Measurements from ENCODE around the gene NPNT.

NPNT gene

DNA sequence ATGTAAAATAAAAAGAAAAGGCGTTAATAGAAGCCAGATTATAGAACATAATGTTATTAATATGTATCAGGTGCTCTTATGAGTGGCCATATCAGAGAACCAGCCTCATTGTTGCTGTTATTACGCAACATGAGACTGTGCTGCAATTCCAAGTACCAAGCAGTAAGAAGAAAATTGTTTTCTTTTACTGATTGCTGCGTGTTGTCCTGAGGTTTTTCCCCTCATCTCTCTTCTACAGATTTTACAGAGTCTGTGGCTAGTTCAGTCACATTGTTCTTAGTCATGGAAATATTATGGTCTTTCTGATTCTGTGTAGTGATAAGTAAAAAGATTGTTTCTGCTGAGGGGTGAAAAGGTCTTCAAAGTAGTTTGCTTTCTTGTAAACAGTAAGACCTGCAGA, 55.9 kb downstream of the NPNT start:
- no peaks in the 10 kb centered on the region for H3K36me3 ChIP-seq (ENCODE audit: insufficient read depth, low read length)
- H3K27me3 ChIP-seq (ENCODE audit: insufficient read depth, low read length): no peaks in the 10 kb centered on the region
- peaks cover 5% of the 10 kb centered on the region; the same call in 1 of the 2 replicates for H3K9me3 ChIP-seq (ENCODE audit: insufficient read depth, low read depth, low read length)
- H3K4me1 ChIP-seq (ENCODE audit: insufficient read depth, low read length): no peaks in the 10 kb centered on the region
- no peak overlapping the region for H3K27ac ChIP-seq (ENCODE audit: low read depth, low read length)
- WGBS: 65% methylated on average over 3 of the region's 3 CpGs
- H3K9ac ChIP-seq (ENCODE audit: low read depth, low read length): no peak overlapping the region
- no peak overlapping the region for H3K4me3 ChIP-seq (ENCODE audit: low read length)

DNA sequence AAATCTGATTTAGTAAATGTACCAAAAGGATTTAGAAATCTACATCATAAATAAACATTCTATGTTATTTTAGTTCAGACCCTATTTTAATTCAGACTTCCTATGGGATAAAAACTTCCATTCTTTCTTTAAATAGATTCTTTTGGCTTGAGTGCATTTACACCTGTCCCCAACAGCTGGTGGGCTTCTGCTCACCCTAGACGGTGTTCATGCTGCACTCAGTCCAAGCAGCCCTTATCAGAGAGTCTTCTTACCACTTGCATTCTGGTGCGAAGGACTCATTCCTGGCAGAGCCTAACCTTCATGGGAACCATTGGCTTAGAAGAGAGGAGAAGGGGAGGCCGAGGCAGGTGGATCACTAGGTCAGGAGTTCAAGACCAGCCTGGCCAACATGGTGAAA, 57.3 kb downstream of the NPNT start:
- H3K4me1 ChIP-seq (ENCODE audit: insufficient read depth, low read length): peaks cover 9% of the 10 kb centered on the region; the same call in 1 of the 2 replicates
- no peak overlapping the region for H3K4me3 ChIP-seq (ENCODE audit: low read length)
- H3K36me3 ChIP-seq (ENCODE audit: insufficient read depth, low read length): no peaks in the 10 kb centered on the region
- whole genome bisulfite sequencing: 89% methylated on average over 3 of the region's 3 CpGs
- H3K27me3 ChIP-seq (ENCODE audit: insufficient read depth, low read length): no peaks in the 10 kb centered on the region
- no peak overlapping the region for H3K27ac ChIP-seq (ENCODE audit: low read depth, low read length)
- no peak overlapping the region for H3K9ac ChIP-seq (ENCODE audit: low read depth, low read length)
- no peaks in the 10 kb centered on the region for H3K9me3 ChIP-seq (ENCODE audit: insufficient read depth, low read depth, low read length)

DNA sequence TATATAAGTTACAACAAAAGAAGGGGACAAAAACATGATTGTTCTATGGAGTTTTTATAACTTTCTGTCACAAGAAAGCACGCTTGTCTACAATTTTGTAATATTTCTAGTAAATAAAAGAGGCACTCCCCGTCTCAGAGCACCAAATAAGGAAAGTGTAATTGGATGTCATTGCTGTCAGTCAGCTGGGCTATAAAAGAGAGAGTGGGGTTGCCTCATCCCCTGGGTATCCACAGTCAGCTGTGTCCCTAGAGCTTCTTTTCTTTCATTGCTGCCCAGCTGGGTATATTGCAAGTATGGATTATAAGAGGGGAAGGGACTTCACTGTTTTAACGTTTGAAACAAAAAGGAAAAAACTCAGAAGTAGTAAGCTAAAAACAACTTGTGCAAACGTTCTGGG, 61.3 kb downstream of the NPNT start:
- WGBS: 81% methylated on average over 4 of the region's 4 CpGs
- H3K9ac ChIP-seq (ENCODE audit: low read depth, low read length): no peak overlapping the region
- no peaks in the 10 kb centered on the region for H3K9me3 ChIP-seq (ENCODE audit: insufficient read depth, low read depth, low read length)
- H3K36me3 ChIP-seq (ENCODE audit: insufficient read depth, low read length): no peaks in the 10 kb centered on the region
- H3K27me3 ChIP-seq (ENCODE audit: insufficient read depth, low read length): no peaks in the 10 kb centered on the region
- no peak overlapping the region for H3K4me3 ChIP-seq (ENCODE audit: low read length)
- H3K27ac ChIP-seq (ENCODE audit: low read depth, low read length): no peak overlapping the region
- peaks cover 9% of the 10 kb centered on the region; the same call in 1 of the 2 replicates for H3K4me1 ChIP-seq (ENCODE audit: insufficient read depth, low read length)

DNA sequence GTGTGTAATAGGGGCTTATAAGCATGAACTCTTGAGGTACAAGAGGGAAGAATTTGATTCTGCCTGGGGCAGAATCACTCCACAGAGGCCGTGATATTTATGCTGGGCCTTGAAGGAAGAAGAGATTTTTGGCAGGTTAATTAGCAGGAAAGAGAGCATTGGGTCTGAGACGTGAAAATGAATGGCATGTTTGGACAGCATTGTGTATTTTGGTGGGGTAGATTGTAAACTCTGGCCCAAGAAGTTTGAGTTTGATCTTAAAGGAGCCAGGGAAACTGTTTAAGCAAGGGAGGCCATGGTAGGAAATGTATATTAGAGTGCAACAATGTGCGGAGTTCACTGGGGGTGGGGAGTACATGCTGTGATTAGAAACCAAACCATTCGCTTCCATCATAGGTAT, 62.4 kb downstream of the NPNT start:
- WGBS: 85% methylated on average over 3 of the region's 4 CpGs

DNA sequence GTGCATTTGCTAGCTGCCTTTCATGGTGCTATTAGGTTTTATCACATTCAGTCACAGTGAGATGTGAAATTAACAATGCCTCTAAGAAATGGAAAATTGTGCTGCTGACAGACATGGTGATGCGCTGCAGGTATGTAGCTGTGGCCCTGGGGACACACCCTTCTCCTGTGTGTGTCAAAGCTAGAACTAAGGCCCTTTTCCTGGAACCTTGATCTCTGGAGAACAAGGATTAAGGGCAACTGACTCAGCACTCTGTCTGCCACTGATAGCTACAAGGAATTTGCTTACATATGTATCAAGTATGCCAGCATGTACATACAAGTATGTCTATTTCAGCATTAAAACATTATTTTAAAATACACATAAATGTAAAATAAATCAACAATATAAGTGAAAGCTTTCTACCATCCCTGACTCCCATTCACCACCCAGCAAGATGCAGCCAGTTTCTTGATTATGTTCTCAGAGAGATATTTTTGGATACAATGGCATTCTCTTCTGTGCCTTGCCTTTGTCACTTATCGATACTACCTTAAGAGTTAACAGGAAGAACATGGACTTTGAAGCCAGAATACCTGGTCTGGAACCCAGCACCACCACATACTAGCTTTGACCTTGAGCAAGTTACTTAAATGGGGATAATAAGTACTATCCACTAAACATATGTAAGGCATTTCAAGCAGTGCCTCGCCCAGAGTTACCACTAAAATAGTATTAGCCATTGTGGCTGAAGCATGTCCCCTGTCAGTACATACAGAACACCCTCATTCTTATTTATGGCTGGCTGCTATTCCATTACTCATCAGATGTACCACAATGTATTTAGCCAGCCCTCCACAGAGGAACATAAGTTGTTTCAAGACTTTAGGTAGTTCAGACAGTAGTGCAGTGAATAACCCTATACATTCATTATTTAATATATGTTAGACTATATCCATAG, 68.5 kb downstream of the NPNT start:
- Histone ChIP-seq H3K4me1 (ENCODE audit: insufficient read depth, low read length) (peaks cover 22% of the 10 kb centered on the region), H3K4me3 (ENCODE audit: low read length) (no peak overlapping the region), H3K36me3 (ENCODE audit: insufficient read depth, low read length) (no peaks in the 10 kb centered on the region), H3K27me3 (ENCODE audit: insufficient read depth, low read length) (no peaks in the 10 kb centered on the region), H3K9me3 (ENCODE audit: insufficient read depth, low read depth, low read length) (no peaks in the 10 kb centered on the region), H3K27ac (ENCODE audit: low read depth, low read length) (no peak overlapping the region), H3K9ac (ENCODE audit: low read depth, low read length) (no peak overlapping the region)
- WGBS: 95% methylated on average over 3 of the region's 3 CpGs

More for the DNA sequence above, 62.4 kb downstream of the NPNT start:
- H3K4me3 ChIP-seq (ENCODE audit: low read length): no peak overlapping the region
- H3K36me3 ChIP-seq (ENCODE audit: insufficient read depth, low read length): no peaks in the 10 kb centered on the region
- no peaks in the 10 kb centered on the region for H3K9me3 ChIP-seq (ENCODE audit: insufficient read depth, low read depth, low read length)
- H3K27ac ChIP-seq (ENCODE audit: low read depth, low read length): no peak overlapping the region
- H3K4me1 ChIP-seq (ENCODE audit: insufficient read depth, low read length): peaks cover 9% of the 10 kb centered on the region; the same call in 1 of the 2 replicates
- H3K9ac ChIP-seq (ENCODE audit: low read depth, low read length): no peak overlapping the region
- no peaks in the 10 kb centered on the region for H3K27me3 ChIP-seq (ENCODE audit: insufficient read depth, low read length)

DNA sequence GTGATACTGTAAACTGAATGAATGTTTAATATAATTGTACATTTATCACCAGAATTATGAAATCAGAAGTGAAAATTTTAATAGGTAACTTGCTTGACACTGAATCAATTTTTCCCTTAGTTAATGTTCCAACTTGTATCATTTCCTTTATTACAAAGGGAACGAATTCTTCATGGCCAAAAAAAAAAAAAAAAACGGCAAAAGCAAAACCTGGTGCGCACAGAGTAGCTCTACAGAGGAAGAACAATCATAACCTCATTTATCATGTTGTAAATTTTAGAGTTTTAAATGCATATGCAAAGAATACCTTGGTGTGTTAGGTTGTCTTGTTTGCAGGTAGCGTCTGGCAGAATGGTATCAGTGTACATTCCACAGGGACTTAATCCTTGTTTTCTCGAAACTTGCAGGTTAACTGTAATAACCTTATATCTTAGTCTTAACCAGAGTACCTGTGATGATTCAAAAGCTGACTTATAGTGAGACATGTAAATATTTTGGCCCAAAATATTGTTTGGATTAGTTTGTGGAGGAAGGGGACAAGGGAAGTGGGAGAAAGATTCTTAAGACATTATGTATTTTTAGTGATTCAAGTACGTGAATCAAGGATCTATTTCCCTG, 70.0 kb downstream of the NPNT start:
- Histone ChIP-seq H3K27ac (ENCODE audit: low read depth, low read length) (no peak overlapping the region), H3K4me3 (ENCODE audit: low read length) (no peak overlapping the region), H3K9me3 (ENCODE audit: insufficient read depth, low read depth, low read length) (no peaks in the 10 kb centered on the region), H3K36me3 (ENCODE audit: insufficient read depth, low read length) (no peaks in the 10 kb centered on the region), H3K4me1 (ENCODE audit: insufficient read depth, low read length) (peaks cover 22% of the 10 kb centered on the region), H3K27me3 (ENCODE audit: insufficient read depth, low read length) (no peaks in the 10 kb centered on the region), H3K9ac (ENCODE audit: low read depth, low read length) (no peak overlapping the region)
- 96% methylated on average over 5 of the region's 6 CpGs for WGBS

DNA sequence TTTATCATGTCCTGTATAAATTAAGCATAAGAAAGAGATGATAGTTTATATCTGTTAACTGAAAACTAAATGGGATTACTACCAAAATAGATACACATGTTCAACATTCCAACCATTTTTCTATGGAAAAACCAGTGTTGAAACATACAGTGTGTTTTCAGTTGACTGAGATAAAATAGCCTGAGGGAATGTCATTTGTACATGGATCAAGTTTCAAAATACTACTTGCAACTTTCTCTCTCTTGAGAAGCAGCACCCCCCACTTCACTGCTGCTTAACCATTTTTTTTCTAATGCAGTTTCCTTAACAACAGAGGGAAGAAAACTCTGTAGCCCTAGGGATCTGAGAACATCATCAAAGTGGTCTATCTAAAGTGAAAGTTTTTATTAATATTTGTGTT, 70.8 kb downstream of the NPNT start:
- Histone ChIP-seq H3K36me3 (ENCODE audit: insufficient read depth, low read length) (no peaks in the 10 kb centered on the region), H3K9ac (ENCODE audit: low read depth, low read length) (no peak overlapping the region), H3K9me3 (ENCODE audit: insufficient read depth, low read depth, low read length) (no peaks in the 10 kb centered on the region), H3K4me3 (ENCODE audit: low read length) (no peak overlapping the region), H3K27ac (ENCODE audit: low read depth, low read length) (no peak overlapping the region), H3K4me1 (ENCODE audit: insufficient read depth, low read length) (peaks cover 22% of the 10 kb centered on the region), H3K27me3 (ENCODE audit: insufficient read depth, low read length) (no peaks in the 10 kb centered on the region)

DNA sequence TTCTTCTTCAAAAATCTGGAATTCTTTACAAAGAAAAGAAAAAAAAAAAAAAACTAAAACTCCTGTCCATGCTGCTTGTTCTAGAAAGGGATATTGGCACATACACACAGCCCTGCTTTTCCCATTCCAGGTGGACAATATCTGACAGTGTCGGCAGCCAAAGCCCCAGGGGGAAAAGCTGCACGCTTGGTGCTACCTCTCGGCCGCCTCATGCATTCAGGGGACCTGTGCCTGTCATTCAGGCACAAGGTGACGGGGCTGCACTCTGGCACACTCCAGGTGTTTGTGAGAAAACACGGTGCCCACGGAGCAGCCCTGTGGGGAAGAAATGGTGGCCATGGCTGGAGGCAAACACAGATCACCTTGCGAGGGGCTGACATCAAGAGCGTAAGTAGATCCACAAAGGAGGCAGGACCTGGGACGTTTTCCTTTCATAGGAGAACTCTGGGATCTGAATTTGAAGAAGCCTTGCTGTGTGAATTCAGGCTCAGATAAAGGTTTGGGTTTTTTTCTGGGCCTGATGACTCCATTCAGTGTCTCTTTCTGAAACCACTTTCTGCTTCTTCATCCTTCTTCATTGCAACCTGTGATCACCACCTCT, 71.9 kb downstream of the NPNT start:
- 73% methylated on average over 10 of the region's 10 CpGs for WGBS
- no peak overlapping the region for H3K27ac ChIP-seq (ENCODE audit: low read depth, low read length)
- H3K27me3 ChIP-seq (ENCODE audit: insufficient read depth, low read length): no peaks in the 10 kb centered on the region
- peaks cover 23% of the 10 kb centered on the region for H3K4me1 ChIP-seq (ENCODE audit: insufficient read depth, low read length)
- no peak overlapping the region for H3K9ac ChIP-seq (ENCODE audit: low read depth, low read length)
- H3K9me3 ChIP-seq (ENCODE audit: insufficient read depth, low read depth, low read length): no peaks in the 10 kb centered on the region
- H3K4me3 ChIP-seq (ENCODE audit: low read length): no peak overlapping the region
- H3K36me3 ChIP-seq (ENCODE audit: insufficient read depth, low read length): no peaks in the 10 kb centered on the region

DNA sequence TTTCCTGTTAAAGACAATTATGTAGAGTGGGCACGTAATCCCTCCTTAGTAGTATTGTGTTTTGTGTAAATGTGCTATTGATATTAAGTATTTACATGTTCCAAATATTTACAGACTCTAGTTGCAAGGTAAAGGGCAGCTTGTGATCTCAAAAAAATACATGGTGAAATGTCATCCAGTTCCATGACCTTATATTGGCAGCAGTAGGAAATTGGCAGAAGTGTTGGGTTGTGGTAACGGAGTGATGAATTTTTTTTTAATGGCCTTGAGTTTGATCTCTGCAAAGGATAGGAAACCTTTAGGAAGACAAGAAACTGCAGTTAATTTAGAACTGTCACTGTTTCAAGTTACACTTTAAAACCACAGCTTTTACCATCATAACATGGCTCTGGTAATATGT, 74.3 kb downstream of the NPNT start:
- WGBS: 97% methylated on average over 1 of the region's 2 CpGs
- Histone ChIP-seq H3K9me3 (ENCODE audit: insufficient read depth, low read depth, low read length) (no peaks in the 10 kb centered on the region), H3K36me3 (ENCODE audit: insufficient read depth, low read length) (no peaks in the 10 kb centered on the region), H3K27me3 (ENCODE audit: insufficient read depth, low read length) (no peaks in the 10 kb centered on the region), H3K9ac (ENCODE audit: low read depth, low read length) (no peak overlapping the region), H3K4me1 (ENCODE audit: insufficient read depth, low read length) (peaks cover 41% of the 10 kb centered on the region), H3K27ac (ENCODE audit: low read depth, low read length) (no peak overlapping the region), H3K4me3 (ENCODE audit: low read length) (no peak overlapping the region)

DNA sequence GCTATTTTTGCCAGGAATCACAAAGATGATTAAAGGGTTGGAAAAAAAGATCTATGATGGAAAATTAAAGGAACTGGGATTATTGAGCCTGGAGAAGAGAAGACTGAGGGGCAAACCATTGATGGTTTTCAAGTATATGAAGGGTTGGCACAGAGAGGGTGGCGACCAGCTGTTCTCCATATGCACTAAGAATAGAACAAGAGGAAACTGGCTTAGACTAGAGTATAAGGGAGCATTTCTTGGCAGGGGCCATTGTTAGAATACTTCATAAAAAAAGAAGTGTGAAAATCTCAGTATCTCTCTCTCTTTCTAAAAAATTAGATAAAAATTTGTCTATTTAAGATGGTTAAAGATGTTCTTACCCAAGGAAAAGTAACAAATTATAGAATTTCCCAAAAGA, 75.1 kb downstream of the NPNT start:
- H3K9ac ChIP-seq (ENCODE audit: low read depth, low read length): no peak overlapping the region
- no peaks in the 10 kb centered on the region for H3K27me3 ChIP-seq (ENCODE audit: insufficient read depth, low read length)
- WGBS: 100% methylated on average over 1 of the region's 1 CpG
- no peaks in the 10 kb centered on the region for H3K9me3 ChIP-seq (ENCODE audit: insufficient read depth, low read depth, low read length)
- H3K27ac ChIP-seq (ENCODE audit: low read depth, low read length): no peak overlapping the region
- no peak overlapping the region for H3K4me3 ChIP-seq (ENCODE audit: low read length)
- H3K36me3 ChIP-seq (ENCODE audit: insufficient read depth, low read length): no peaks in the 10 kb centered on the region
- H3K4me1 ChIP-seq (ENCODE audit: insufficient read depth, low read length): peaks cover 41% of the 10 kb centered on the region

DNA sequence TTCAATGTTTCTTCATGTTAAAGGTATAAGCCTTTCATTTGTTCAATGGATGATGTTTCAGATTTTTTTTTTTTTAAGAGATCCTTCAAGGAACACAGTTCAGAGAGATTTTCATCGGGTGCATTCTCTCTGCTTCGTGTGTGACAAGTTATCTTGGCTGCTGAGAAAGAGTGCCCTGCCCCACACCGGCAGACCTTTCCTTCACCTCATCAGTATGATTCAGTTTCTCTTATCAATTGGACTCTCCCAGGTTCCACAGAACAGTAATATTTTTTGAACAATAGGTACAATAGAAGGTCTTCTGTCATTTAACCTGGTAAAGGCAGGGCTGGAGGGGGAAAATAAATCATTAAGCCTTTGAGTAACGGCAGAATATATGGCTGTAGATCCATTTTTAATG, 75.8 kb downstream of the NPNT start:
- Histone ChIP-seq H3K27ac (ENCODE audit: low read depth, low read length) (no peak overlapping the region), H3K4me3 (ENCODE audit: low read length) (no peak overlapping the region), H3K4me1 (ENCODE audit: insufficient read depth, low read length) (peaks cover 38% of the 10 kb centered on the region), H3K9ac (ENCODE audit: low read depth, low read length) (no peak overlapping the region), H3K27me3 (ENCODE audit: insufficient read depth, low read length) (no peaks in the 10 kb centered on the region), H3K36me3 (ENCODE audit: insufficient read depth, low read length) (no peaks in the 10 kb centered on the region), H3K9me3 (ENCODE audit: insufficient read depth, low read depth, low read length) (no peaks in the 10 kb centered on the region)
- 96% methylated on average over 4 of the region's 4 CpGs for WGBS
